PC-9 (cell line): Measurements from ENCODE around the gene NAPG. TPM values are rescaled to one million over a fixed set of nuclear protein-coding genes. Genes with fewer than 3 reads are reported as not detected.
"Not testable (repeated sequence)": the region's sequence is repeated elsewhere in the genome, so short reads cannot be mapped to it uniquely, and the experiment has no call there.

Experiments used
- BruUV-seq: library from RNA; stranded (reverse); fragments of 400-500 nt; replicated peaks from 2 replicates; lab custom pipeline; 2021; lab: Mats Ljungman, UMichigan
- CTCF ChIA-PET: fragments of 300-600 bp; sonication (Branson Sonifier 250); formaldehyde crosslinking; loops from one replicate; lab custom pipeline; 2022; ENCODE audit warnings: antibody characterized with exemption; lab: Charles Lee
- POLR2A ChIA-PET: fragments of 300-600 bp; sonication (Branson Sonifier 250); formaldehyde crosslinking; loops from one replicate; lab custom pipeline; 2022; ENCODE audit warnings: antibody characterized with exemption; ENCODE audit not compliant: unreplicated experiment; lab: Charles Lee
- DNase-seq, 2 experiments: peaks; one replicate each; pipeline versions ENCODE4 v3.0.0 to v3.0.0-alpha.2; 2015 to 2022; ENCODE audit warnings: mixed read lengths in 1 of 2
- H2AFZ ChIP-seq: fragments of 200-600 bp; sonication (generic); 2 replicates; pipeline ENCODE4 v1.8.1; 2017; ENCODE audit warnings: antibody characterized with exemption
- H3F3A ChIP-seq: fragments of 200-600 bp; sonication (generic); 2 replicates; pipeline ENCODE4 v1.8.1; 2017; ENCODE audit warnings: antibody characterized with exemption, mild to moderate bottlenecking, low read depth; ENCODE audit not compliant: insufficient read depth
- H3K27ac ChIP-seq: fragments of 200-600 bp; sonication (generic); 2 replicates; pipeline ENCODE4 v1.6.1; 2016; ENCODE audit warnings: mixed run types
- H3K27me3 ChIP-seq: fragments of 200-600 bp; sonication (generic); 2 replicates; pipeline ENCODE4 v1.6.1; 2016; ENCODE audit warnings: low read depth, mixed run types; ENCODE audit not compliant: insufficient read depth
- H3K36me3 ChIP-seq: fragments of 200-600 bp; sonication (generic); 2 replicates; pipeline ENCODE4 v1.6.1; 2016; ENCODE audit warnings: low read depth, mixed run types
- H3K4me1 ChIP-seq: fragments of 200-600 bp; sonication (generic); replicated peaks from 2 replicates; pipeline ENCODE4 v1.6.1; 2016; ENCODE audit warnings: mixed run types; ENCODE audit not compliant: insufficient read depth
- H3K4me2 ChIP-seq: fragments of 200-600 bp; sonication (generic); 2 replicates; pipeline ENCODE4 v1.6.1; 2017; ENCODE audit warnings: mixed run types
- H3K4me3 ChIP-seq: fragments of 200-600 bp; sonication (generic); 2 replicates; pipeline ENCODE4 v1.6.1; 2016; ENCODE audit warnings: mixed run types
- H3K79me2 ChIP-seq: fragments of 200-600 bp; sonication (generic); 2 replicates; pipeline ENCODE4 v1.6.1; 2017; ENCODE audit warnings: low read depth, mixed run types
- H3K9me2 ChIP-seq: fragments of 200-600 bp; sonication (generic); 2 replicates; pipeline ENCODE4 v1.8.1; 2017; ENCODE audit warnings: mild to moderate bottlenecking; ENCODE audit not compliant: insufficient read depth
- H3K9me3 ChIP-seq: fragments of 200-600 bp; sonication (generic); 2 replicates; pipeline ENCODE4 v1.8.1; 2016; ENCODE audit warnings: low read depth; ENCODE audit not compliant: insufficient read depth
- H4K20me1 ChIP-seq: fragments of 200-600 bp; sonication (generic); 2 replicates; pipeline ENCODE4 v1.8.1; 2017; ENCODE audit not compliant: insufficient read depth
- EZH2 ChIP-seq: fragments of 200-600 bp; sonication (generic); IDR thresholded peaks from 2 replicates; pipeline ENCODE4 v1.8.0; 2017; ENCODE audit warnings: antibody characterized with exemption, low read depth
- intact Hi-C: fragments of 100-400 bp; cut with micrococcal nuclease; formaldehyde crosslinking; loops from one replicate; pipeline ENCODE4 v1.10.0; 2022; ENCODE audit not compliant: unreplicated experiment
- total RNA-seq: library from RNA; stranded (reverse); gene quantifications from 2 replicates; pipeline ENCODE4 v1.2.3, GENCODE V29; 2021
- TF ChIP-seq, protein P1 (sequence below): fragments of 200-600 bp; sonication (generic); conservative IDR thresholded peaks from 2 replicates; pipeline ENCODE4 v1.6.1; 2017; ENCODE audit warnings: mixed run types, antibody characterized with exemption, mild to moderate bottlenecking, moderate library complexity

The NAPG gene
- total RNA-seq, 1 experiment from 2014 or later, result 28.1 TPM

DNA sequence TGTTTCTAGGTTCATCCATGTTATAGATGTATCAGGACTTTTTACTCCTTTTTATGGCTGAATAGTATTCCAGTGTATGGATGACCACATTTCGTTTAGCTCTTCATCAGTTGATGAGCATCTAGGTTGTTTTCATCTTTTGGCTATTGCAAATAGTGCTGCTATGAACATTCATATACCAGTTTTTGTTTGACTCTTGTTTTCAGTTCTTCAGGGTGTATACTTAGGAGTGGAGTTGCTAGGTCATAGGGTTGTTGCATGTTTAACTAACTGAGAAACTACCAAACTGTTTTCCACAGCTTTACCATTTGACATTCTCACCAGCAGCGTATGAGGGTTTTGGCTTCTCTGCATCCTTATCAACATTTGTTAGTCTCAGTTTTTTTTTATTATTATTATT is 25.8 kb upstream of the NAPG start:
- Histone ChIP-seq H3K27ac (no peak overlapping the region), H3K9me2 (no peaks in the 10 kb centered on the region; the same call in 1 of the 2 replicates), H3K27me3 (no peaks in the 10 kb centered on the region), H3K9me3 (no peaks in the 10 kb centered on the region), H3K79me2 (no peaks in the 10 kb centered on the region), H3K4me1 (no peaks in the 10 kb centered on the region), H3K4me3 (no peak overlapping the region), H2AFZ (no peak overlapping the region), H4K20me1 (no peaks in the 10 kb centered on the region), H3K4me2 (no peak overlapping the region), H3K36me3 (no peaks in the 10 kb centered on the region), H3F3A (no peaks in the 10 kb centered on the region)
- DNase-seq, result no peak
- ChIA-PET CTCF (no interaction called here), POLR2A (no interaction called here)
- intact Hi-C loops, result no loop called here
- no peak for TF ChIP-seq EZH2
- TF ChIP-seq, protein P1, sequence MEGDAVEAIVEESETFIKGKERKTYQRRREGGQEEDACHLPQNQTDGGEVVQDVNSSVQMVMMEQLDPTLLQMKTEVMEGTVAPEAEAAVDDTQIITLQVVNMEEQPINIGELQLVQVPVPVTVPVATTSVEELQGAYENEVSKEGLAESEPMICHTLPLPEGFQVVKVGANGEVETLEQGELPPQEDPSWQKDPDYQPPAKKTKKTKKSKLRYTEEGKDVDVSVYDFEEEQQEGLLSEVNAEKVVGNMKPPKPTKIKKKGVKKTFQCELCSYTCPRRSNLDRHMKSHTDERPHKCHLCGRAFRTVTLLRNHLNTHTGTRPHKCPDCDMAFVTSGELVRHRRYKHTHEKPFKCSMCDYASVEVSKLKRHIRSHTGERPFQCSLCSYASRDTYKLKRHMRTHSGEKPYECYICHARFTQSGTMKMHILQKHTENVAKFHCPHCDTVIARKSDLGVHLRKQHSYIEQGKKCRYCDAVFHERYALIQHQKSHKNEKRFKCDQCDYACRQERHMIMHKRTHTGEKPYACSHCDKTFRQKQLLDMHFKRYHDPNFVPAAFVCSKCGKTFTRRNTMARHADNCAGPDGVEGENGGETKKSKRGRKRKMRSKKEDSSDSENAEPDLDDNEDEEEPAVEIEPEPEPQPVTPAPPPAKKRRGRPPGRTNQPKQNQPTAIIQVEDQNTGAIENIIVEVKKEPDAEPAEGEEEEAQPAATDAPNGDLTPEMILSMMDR, result no peak
- BruUV-seq, result no TSS peak

DNA sequence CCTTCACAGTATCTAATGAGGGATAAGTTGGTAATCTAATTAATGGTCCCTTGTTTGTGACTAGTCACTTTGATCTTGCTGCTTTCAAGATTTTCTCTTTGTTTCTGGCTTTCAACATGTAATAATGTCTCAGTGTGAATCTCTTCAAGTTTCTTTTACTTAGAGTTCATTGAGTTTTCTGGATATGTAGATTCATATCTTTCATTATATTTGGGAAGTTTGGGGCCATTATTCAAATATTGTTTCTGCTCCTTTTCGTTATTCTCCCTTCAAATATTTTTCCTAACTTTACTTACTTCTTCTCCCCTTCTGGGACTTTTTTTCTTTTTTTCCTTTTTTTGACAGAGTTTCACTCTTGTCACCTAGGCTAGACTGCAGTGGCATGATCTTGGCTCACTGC is 21.1 kb upstream of the NAPG start:
- no peaks in the 10 kb centered on the region for H3F3A ChIP-seq
- no TSS peak for BruUV-seq
- H2AFZ ChIP-seq, result no peak overlapping the region
- H3K4me1 ChIP-seq, result no peaks in the 10 kb centered on the region
- ChIA-PET CTCF (no interaction called here), POLR2A (no interaction called here)
- H3K4me2 ChIP-seq, result no peak overlapping the region
- no peak overlapping the region for H3K27ac ChIP-seq
- H3K9me2 ChIP-seq, result no peaks in the 10 kb centered on the region; the same call in 1 of the 2 replicates
- no peaks in the 10 kb centered on the region for H3K27me3 ChIP-seq
- 0 out of 2 replicates have a peak, but pooled peaks cover 5% of the 10 kb centered on the region for H3K9me3 ChIP-seq
- H3K36me3 ChIP-seq, result no peaks in the 10 kb centered on the region
- H3K4me3 ChIP-seq, result no peak overlapping the region
- DNase-seq, result no peak
- intact Hi-C loops, result no loop called here
- no peaks in the 10 kb centered on the region for H4K20me1 ChIP-seq
- H3K79me2 ChIP-seq, result no peaks in the 10 kb centered on the region
- TF ChIP-seq, protein P1, result no peak
- no peak for TF ChIP-seq EZH2

DNA sequence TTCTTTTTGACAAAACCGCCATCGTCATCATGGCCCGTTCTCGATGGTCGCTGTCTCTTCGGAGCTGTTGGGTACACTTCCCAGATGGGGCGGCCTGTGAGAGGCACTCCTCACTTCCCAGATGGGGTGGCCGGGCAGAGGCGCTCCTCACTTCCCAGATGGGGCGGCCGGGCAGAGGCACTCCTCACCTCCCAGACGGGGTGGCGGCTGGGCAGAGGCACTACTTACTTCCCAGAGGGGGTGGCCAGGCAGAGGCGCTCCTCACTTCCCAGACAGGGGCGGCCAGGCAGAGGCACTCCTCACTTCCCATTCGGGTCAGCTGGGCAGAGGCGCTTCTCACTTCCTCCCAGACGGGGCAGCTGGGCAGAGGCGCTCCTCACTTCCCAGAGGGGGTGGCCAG is 19.9 kb upstream of the NAPG start:
- H3K9me3 ChIP-seq, BruUV-seq, DNase-seq, H3K27me3 ChIP-seq, H3K79me2 ChIP-seq, H3F3A ChIP-seq, POLR2A ChIA-PET, H3K4me3 ChIP-seq, H2AFZ ChIP-seq, H3K36me3 ChIP-seq, H3K4me2 ChIP-seq, CTCF ChIA-PET, H3K4me1 ChIP-seq, H3K9me2 ChIP-seq, H3K27ac ChIP-seq, intact Hi-C loops, H4K20me1 ChIP-seq: not testable (repeated sequence)

DNA sequence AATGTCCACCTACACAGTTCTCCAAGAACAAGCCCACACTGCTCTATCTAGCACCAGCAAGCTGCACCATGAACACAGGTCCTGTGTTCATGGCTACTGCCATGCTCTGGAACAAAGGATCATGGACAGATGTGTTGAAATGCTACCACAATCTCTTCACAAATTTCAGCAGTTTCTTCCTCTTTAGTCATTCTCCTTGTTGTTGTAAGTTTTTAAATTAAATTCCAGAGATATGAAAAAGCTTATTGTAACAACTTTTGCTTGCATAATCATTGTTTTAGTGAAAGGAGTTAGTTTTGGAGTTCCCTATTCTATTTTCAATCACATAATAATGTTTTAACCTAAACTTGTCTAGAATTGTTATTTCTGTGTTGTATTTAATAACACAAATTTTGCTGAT is 17.2 kb upstream of the NAPG start:
- Histone ChIP-seq H3K4me3 (no peak overlapping the region), H3K4me1 (no peaks in the 10 kb centered on the region), H3K36me3 (no peaks in the 10 kb centered on the region), H2AFZ (no peak overlapping the region), H3K79me2 (no peaks in the 10 kb centered on the region), H4K20me1 (no peaks in the 10 kb centered on the region), H3K27ac (no peak overlapping the region), H3K4me2 (no peak overlapping the region), H3F3A (no peaks in the 10 kb centered on the region), H3K9me3 (0 out of 2 replicates have a peak, but pooled peaks cover 5% of the 10 kb centered on the region), H3K9me2 (no peaks in the 10 kb centered on the region), H3K27me3 (no peaks in the 10 kb centered on the region)
- ChIA-PET POLR2A (no interaction called here), CTCF (no interaction called here)
- intact Hi-C loops, result no loop called here
- BruUV-seq, result no TSS peak
- TF ChIP-seq, protein P1, result no peak
- no peak for TF ChIP-seq EZH2
- no peak for DNase-seq
